ENCODE measurements around the gene STOML1.
"Not testable (repeated sequence)": the region's sequence is repeated elsewhere in the genome, so short reads cannot be mapped to it uniquely, and the experiment has no call there.

Gene STOML1

DNA sequence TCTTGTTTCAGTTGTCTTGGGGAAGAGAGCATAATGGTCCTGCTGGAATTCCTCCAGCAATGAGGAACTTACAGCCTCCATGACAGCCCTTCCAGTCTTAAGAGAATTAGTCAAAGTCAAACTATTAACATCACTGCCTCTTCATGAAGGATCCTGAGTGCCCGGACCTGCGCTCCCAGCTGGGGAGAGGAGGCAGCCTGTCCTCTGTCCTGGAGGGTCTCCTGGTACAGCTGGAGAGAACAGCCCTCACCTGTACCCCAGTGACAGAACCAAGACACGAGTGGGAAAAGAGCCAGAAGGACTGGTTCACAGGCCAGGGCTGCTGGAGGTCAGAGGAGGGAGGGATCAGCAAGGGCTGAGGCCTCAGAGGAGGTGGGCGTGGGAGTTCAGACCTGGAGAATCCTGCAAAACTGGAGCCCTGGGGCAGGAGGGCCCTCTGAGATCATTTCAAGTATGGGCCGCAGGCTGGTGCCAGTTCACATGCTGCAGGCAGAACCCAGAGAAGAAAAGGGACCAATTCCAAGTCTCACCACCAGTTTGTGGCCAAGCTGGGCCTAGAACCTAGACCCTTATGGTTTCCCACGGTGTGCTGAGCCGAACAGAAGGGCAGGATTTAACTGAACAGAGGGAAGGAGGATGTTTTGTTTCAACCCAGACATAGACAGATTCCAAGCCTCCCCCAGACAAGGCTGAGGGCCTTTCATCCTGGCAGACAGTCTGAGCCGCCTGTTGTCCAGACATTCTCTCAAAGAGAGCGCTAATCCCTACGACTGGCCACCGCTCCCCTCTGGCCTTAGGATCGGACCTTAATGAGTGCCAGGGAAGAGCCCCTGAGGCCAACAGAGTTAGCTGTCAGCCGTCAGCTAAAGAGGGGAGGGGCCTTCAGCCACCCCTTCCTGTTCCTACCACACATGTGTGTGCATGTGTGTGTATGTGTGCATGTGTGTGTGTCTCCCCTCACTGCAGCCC lies 47.6 kb downstream of the STOML1 start:
- DNase-seq: peak; percentile 36

GRCh38 chr15:73942751-73943270 lies 49.3 kb downstream of the STOML1 start:
- DNase-seq: no peak

DNA sequence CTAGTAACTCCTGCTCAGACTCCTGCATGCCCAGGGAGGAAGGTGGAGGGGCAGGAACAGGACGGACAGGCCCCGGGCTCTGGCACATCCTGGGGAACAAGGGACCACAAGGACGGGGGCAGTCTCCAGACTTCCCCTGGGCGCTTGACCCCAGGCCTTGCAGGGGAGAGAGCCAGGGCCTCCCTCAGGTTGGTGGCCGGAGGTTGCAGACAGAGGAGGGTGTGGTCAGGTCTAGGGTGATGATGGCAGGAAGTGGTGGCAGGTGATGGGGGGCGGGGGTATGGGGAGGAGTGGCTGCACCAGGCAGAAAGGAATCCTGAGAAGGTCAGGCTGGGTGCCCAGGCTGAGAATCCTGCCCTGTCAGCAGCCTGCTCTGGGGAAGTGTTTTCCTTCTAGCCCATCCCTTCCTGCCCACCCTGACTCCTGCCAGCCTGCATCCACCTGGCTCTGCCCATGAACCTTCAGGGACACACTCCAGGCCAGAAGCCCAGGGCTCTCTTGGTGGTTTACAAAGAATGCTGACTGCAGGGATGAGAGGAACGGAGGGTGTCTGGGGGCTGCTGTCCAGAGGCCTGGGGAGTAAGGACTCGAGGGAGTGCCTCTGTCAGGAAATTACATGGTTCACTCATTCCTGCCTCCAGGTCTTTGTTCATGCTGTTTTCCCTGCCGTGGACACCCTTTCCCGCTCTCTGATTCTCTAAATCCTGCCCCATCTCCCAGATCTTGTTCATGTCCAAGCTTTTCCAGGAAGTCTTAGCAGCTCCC lies 50.0 kb downstream of the STOML1 start:
- DNase-seq: no peak

- DNase-seq: no peak
These were observed 50.6 kb downstream of the STOML1 start for GRCh38 chr15:73941449-73941848.

GRCh38 chr15:73941044-73941443 lies 51.1 kb downstream of the STOML1 start:
- DNase-seq: no peak

- DNase-seq: no peak
These were observed 51.8 kb downstream of the STOML1 start for GRCh38 chr15:73940061-73940981.

DNA sequence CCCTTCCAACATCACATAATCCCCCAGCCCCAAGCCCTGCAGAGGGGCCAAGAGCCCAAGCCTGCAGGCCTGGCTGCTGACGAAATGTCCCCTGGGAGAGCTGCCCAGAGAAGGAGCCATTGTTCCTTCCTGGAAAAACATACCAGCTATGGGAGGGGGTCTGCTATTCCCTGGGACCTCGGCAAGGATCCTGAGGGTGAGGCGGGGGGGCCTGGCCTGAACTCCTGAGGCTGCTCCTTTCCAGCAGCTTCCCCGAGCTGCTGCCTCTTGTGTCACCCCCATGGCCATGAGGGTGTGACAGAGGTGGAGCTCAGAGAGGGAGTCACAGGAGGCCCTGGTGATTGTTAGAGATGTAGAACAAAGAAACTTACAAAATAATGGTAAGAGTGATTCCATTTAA lies 53.0 kb downstream of the STOML1 start:
- no peak for DNase-seq

DNA sequence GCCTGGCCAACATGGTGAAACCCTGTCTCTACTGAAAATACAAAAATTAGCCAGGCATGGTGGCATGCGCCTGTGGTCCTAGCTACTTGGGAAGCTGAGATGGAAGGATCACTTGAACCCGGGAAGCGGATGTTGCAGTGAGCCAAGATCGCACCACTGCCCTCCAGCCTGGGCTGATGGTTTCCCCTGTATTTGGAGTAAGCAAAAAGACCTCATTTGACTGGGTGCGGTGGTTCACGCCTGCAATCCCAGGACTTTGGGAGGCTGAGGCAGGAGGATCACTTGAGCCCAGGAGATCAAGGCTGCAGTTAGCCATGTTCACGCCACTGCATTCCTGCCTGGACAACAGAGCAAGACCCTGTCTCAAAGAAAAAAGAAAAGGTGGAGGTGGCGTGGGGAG lies 53.6 kb downstream of the STOML1 start:
- DNase-seq: not testable (repeated sequence)

DNA sequence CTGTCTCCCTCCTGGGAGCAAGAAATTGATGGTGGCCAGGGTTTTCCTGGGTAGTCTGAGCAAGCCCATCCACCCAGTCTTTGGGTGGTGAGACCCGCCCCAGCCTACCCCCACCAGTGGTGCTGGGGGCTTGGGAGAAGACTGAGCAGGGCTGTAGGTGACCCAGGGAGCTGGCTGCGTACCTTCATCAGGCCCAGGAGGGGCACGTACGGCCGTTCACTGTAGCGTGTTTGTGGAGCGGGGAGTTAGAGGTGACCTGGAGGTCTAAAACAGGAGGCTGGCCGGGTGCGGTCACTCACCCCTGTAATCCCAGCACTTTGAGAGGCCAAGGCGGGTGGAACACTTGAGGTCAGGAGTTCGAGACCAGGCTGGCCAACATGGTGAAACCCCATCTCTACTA lies 54.4 kb downstream of the STOML1 start:
- no peak for DNase-seq

GRCh38 chr15:73937296-73937695 lies 54.8 kb downstream of the STOML1 start:
- DNase-seq: no peak

DNA sequence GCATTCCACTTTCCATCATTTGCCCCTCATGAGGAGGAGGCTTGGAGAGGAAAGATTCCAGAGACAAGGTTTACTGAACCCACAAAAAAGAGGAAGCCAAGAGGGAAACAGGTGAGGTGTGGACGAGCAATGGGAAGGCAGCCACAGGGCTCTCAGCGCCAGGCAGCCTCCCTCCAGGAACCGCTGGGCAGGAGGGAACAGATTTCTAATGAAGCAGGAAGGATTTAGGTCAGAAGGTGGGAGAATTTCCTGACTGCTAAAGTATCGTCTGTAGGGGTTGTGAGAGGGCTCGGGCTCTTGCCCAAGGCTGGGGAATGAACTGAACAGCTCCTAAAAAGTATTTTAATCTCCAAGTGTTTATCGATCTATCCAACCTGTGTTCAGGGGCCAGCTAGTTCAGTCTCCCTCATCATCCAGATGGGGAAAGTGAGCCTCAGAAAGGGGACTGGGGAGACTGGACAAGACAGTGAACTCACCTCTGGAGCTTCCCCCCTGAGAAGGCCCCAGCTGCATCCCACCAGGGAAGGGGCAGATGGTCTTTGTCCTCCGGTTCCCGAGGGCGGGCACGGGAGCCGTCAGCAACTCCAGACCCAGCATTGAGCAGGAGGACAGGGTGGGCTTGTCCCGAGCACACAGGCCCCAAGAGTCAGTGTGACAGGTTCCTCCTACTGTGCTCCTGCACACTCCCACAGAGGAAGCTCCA lies 55.4 kb downstream of the STOML1 start:
- no peak for DNase-seq

DNA sequence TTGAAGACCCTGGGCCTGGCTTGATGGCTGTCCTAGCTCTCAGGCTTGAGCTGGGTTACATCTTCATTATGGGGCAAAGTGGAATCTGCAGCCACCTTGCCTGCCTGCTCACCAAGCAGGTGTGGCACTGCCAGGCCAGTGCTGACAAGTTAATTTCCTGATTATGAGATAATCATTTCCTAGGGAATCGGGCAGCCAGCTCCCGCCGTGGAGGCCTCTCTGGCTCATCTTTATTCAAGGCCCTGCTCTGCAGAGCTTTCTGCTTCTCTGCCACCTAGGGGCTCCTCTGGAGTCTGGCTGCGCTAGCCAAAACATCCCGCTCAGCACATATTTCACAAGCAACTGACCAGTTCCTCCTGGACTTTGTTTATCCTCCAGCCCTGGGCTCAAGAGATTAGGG lies 55.9 kb downstream of the STOML1 start:
- no peak for DNase-seq

DNA sequence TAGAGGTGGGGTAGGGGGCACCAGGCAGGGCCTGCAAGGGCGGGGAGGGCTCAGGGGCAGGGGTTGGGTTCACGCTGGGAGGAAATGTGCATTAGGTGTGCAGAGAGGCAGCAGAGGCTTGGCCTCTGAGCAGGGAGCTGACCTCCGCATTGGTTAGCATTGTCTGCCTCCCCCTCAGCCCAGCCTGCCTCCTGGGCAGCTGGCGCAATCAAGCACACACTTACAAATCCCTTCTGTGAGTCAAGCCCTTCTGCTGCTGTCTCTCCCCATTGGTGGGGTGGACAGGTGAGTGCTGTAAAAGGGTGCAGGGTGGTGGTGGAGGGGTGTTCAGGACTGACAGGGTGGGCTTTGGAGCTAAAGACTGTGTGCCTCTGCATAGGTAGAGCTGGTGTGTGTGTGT lies 56.5 kb downstream of the STOML1 start:
- DNase-seq: no peak

- peak; percentile 49 for DNase-seq
These were observed 57.8 kb downstream of the STOML1 start for GRCh38 chr15:73934281-73934680.

GRCh38 chr15:73932381-73933191 lies 59.5 kb downstream of the STOML1 start:
- DNase-seq: peak; percentile 57

DNA sequence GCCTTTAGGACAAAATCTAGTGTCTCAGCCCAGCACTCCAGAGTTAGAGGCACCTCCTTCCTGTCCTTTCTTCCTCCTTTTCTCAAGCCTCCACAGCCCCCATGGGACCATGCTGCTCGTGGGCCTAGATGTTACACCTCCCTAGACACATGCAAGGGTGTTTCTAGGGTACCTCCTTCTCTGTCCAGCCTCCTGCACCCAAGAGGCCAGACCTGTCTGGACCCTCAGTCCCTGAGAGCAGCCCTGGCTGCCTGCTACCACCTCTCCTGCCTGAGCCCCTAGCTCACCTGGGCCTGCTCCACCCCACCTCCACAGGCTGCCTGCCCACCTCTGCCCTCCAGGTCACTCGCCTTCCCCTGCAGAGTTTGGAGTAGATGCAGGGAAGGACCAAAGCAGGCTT lies 60.7 kb downstream of the STOML1 start:
- no peak for DNase-seq

GRCh38 chr15:73930790-73931281 lies 61.3 kb downstream of the STOML1 start:
- no peak for DNase-seq

- DNase-seq: no peak
These were observed 61.7 kb downstream of the STOML1 start for GRCh38 chr15:73930371-73930770.

- no peak for DNase-seq
These were observed 63.0 kb downstream of the STOML1 start for GRCh38 chr15:73928971-73929627.
